Measurements from ENCODE around the gene CDH23. TPM values are rescaled to one million over a fixed set of nuclear protein-coding genes. Genes with fewer than 3 reads are reported as not detected.

CDH23 gene
- polyA plus RNA-seq, 2 of the 4 experiments (the other 2 are of a cell fraction) = 1.1 to 2.3 TPM

DNA sequence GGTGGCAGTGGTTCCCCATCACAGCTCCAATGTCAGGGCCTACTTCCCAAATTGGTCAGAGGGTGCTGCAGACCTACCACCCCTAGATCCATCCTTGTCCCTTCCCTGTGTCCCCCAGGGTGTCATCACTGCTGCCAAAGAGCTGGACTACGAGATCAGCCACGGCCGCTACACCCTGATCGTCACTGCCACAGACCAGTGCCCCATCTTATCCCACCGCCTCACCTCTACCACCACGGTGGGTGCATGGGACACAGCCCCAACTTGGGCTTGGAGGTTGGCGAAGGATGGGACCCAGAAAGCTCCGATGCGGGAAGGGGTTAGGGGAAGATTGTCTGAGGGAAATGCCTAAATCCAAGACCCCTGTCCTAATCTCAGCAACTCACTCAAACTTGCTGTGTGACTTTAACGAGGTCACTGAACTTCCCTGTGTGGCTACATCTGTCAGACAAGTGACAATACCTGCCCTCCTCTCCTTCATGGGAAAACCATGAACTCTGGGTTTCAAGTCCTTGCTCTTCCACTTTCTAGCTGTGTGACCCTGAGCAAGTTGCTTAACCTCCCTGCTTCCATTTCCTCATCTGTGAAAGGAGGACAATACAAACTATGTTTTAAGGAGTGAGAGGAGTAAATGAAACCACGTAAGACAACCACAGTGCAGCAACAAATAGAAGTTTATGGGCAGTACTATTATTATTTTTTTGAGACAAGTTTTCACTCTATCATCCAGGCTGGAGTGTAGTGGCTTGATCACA, 381.5 kb downstream of the CDH23 start:
- no peak for ATAC-seq
- 78% methylated on average over 11 of the region's 11 CpGs for WGBS (ENCODE audit: missing lambda C conversion rate)
- no peak overlapping the region for H3K27ac ChIP-seq
- peaks cover 12% of the 10 kb centered on the region for H3K4me1 ChIP-seq
- ChIA-PET CTCF (interaction anchor here (0.6 to 2.4 kb wide), 7 partner anchors 8 to 459 kb away, joined by 3 to 9 read pairs (median 4); partner anchors contain the start of gene SLC29A3), POLR2A (no interaction called here)
- no peak for FAIRE-seq
- TF ChIP-seq CHD4 (IDR thresholded peaks at IDR 0.05; ENCODE audit: borderline replicate concordance) (no peak), HOXB13 (CRISPR knock-in tag; IDR thresholded peaks at IDR 0.05; ENCODE audit: low read depth) (no peak), RAD21 (conservative IDR thresholded peaks at IDR 0.05 in 1 of 2, IDR thresholded peaks at IDR 0.05 in 1 of 2) (no peak), JUNB (IDR thresholded peaks at IDR 0.05) (no peak), POLR2AphosphoS2 (conservative IDR thresholded peaks at IDR 0.05; ENCODE audit: low read length) (no peak)
- no peak for DNase-seq (ENCODE audit: low read depth in 1 of 2, low spot score in 1 of 2)
- H3K9me3 ChIP-seq = no peaks in the 10 kb centered on the region
- H3K4me2 ChIP-seq = no peak overlapping the region
- H3K4me3 ChIP-seq = no peak overlapping the region

DNA sequence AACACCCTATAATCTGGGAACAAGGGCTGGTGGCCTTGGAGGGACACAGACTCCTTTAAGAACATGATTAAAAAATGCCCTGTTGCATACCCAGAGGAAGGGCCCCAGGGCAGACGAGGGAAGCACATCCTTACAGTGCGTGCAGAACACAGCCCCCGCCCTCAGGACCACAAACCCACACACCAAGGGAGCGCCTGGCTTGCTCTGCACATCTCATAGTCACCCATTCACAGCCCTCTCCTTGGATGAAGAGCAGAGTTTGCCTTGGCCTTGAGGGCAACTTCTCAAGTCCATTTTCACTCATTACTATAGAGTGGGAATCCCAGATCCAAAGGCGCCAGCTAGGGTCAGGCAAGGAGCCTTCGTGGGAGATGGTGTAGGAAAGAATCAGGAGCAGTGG, 382.9 kb downstream of the CDH23 start:
- Histone ChIP-seq H3K4me3 (no peak overlapping the region), H3K27ac (no peak overlapping the region), H3K9me3 (no peaks in the 10 kb centered on the region), H3K4me1 (peaks cover 2% of the 10 kb centered on the region; the same call in 1 of the 3 replicates), H3K4me2 (no peak overlapping the region)
- ATAC-seq (no peak), FAIRE-seq (no peak), DNase-seq (ENCODE audit: low read depth in 1 of 2, low spot score in 1 of 2) (no peak)
- WGBS (ENCODE audit: missing lambda C conversion rate) = 68% methylated on average over 6 of the region's 6 CpGs
- TF ChIP-seq FOSB (CRISPR knock-in tag; IDR thresholded peaks at IDR 0.05) = no peak
- TF ChIP-seq EP300 (IDR thresholded peaks at IDR 0.05) = no peak
- no peak for TF ChIP-seq RARB (CRISPR knock-in tag; IDR thresholded peaks at IDR 0.05)
- TF ChIP-seq MYC (IDR thresholded peaks at IDR 0.05; ENCODE audit: borderline replicate concordance, low read length) = no peak
- no peak for TF ChIP-seq MAFK (IDR thresholded peaks at IDR 0.05; ENCODE audit: partially characterized antibody)
- TF ChIP-seq RCOR1 (IDR thresholded peaks at IDR 0.05; ENCODE audit: low read depth, low read length) = no peak
- no peak for TF ChIP-seq ESRRA (IDR thresholded peaks at IDR 0.05; ENCODE audit: borderline replicate concordance, low read length)
- no peak for TF ChIP-seq GATA3 (IDR thresholded peaks at IDR 0.05; ENCODE audit: borderline replicate concordance)
- ChIA-PET POLR2A (no interaction called here), CTCF (interaction anchor here (1.3 to 1.5 kb wide), 2 partner anchors 10 to 11 kb away, joined by 3 read pairs; no protein-coding TSS in a partner anchor)

DNA sequence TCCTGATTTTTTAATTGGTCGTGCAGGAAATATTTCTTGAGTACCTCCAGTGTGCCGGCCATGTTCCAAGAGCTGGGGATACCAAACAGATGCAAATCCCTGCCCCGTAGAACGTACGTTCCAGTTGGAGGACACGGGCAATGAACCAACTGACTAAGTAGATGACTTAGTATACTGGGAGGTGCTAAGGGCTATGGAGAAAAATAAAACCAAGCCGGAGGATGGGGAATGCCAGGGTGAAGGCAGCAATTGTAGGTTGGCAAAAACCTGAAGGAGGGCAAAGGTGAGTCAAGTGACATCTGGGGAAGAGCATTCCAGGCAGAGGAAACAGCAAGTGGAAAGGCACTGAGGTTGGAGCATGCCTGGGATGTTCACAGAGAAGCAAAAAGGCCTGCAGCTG, 383.4 kb downstream of the CDH23 start:
- Histone ChIP-seq H3K4me3 (no peak overlapping the region), H3K27ac (no peak overlapping the region), H3K4me1 (0 out of 3 replicates have a peak, but pooled peaks cover 2% of the 10 kb centered on the region), H3K4me2 (no peak overlapping the region), H3K9me3 (no peaks in the 10 kb centered on the region)
- ChIA-PET CTCF (interaction anchor here (1.5 kb wide), 1 partner anchor 12 kb away, joined by 3 read pairs; no protein-coding TSS in a partner anchor), POLR2A (no interaction called here)
- FAIRE-seq (no peak), ATAC-seq (no peak), DNase-seq (ENCODE audit: low read depth in 1 of 2, low spot score in 1 of 2) (no peak)
- WGBS (ENCODE audit: missing lambda C conversion rate) = 88% methylated on average over 7 of the region's 7 CpGs
- TF ChIP-seq EP300 (IDR thresholded peaks at IDR 0.05) (no peak), TP53 (CRISPR knock-in tag; IDR thresholded peaks at IDR 0.05) (no peak), CHD2 (IDR thresholded peaks at IDR 0.05; ENCODE audit: low read length, partially characterized antibody) (no peak), TFCP2L1 (CRISPR knock-in tag; IDR thresholded peaks at IDR 0.05) (no peak), FOSL2 (IDR thresholded peaks at IDR 0.05) (no peak), FOSL2 (CRISPR knock-in tag; IDR thresholded peaks at IDR 0.05) (no peak)
- TF ChIP-seq, protein P1, sequence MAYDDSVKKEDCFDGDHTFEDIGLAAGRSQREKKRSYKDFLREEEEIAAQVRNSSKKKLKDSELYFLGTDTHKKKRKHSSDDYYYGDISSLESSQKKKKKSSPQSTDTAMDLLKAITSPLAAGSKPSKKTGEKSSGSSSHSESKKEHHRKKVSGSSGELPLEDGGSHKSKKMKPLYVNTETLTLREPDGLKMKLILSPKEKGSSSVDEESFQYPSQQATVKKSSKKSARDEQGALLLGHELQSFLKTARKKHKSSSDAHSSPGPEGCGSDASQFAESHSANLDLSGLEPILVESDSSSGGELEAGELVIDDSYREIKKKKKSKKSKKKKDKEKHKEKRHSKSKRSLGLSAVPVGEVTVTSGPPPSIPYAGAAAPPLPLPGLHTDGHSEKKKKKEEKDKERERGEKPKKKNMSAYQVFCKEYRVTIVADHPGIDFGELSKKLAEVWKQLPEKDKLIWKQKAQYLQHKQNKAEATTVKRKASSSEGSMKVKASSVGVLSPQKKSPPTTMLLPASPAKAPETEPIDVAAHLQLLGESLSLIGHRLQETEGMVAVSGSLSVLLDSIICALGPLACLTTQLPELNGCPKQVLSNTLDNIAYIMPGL (CRISPR knock-in tag; IDR thresholded peaks at IDR 0.05; ENCODE audit: borderline replicate concordance) = no peak

Data from A549 (cell line).